Peyer's patch (tissue), 4 donors: Measurements from ENCODE around the gene AFTPH.

Experiments
- CTCF ChIP-seq, 6 experiments: fragments of 450-650 bp in 4 of 6; fragments of 200-600 bp in 2 of 6; sonication (generic) in 1 of 6; IDR thresholded peaks; one replicate each; pipeline ENCODE4 v1.5.1; 2017 to 2019; ENCODE audit warnings: antibody characterized with exemption in 6 of 6, mild to moderate bottlenecking in 3 of 6, moderate library complexity in 1 of 6
- POLR2A ChIP-seq, 2 donors: fragments of 450-650 bp; IDR thresholded peaks; one replicate each; pipeline ENCODE4 v1.5.1; 2017; ENCODE audit warnings: antibody characterized with exemption in 2 of 2, mild to moderate bottlenecking in 2 of 2, moderate library complexity in 2 of 2

GRCh38 chr2:64485331-64485730 is 38.8 kb upstream of the AFTPH start:
- no peak for TF ChIP-seq CTCF (IDR thresholded peaks at IDR 0.05)
- TF ChIP-seq POLR2A (IDR thresholded peaks at IDR 0.05) = no peak
